Myocyte (in vitro differentiated cells): ENCODE results near the gene RALGAPB. TPM values are rescaled to one million over a fixed set of nuclear protein-coding genes. Genes with fewer than 3 reads are reported as not detected.

Experiments used
- DNase-seq: peaks from one replicate; pipeline ENCODE4 v3.0.0-alpha.2; 2012; ENCODE audit warnings: low read depth
- total RNA-seq: library from RNA; depleted of rRNA; stranded (reverse); fragments of >200 nt; gene quantifications from 2 replicates; pipeline ENCODE4 v1.2.3, GENCODE V29; 2014

Gene RALGAPB
- total RNA-seq, 1 donor from 2014 or later: 24.3 TPM

- peak; percentile 15 for DNase-seq
Measured at GRCh38 chr20:38543014-38543906, 70.6 kb downstream of the RALGAPB start.

- DNase-seq: no peak
Measured at GRCh38 chr20:38545771-38546170, 73.1 kb downstream of the RALGAPB start.

- DNase-seq: no peak
Measured at GRCh38 chr20:38547288-38548085, 74.8 kb downstream of the RALGAPB start.

- no peak for DNase-seq
Measured at GRCh38 chr20:38548356-38549083, 75.9 kb downstream of the RALGAPB start.

GRCh38 chr20:38550274-38550673 lies 77.6 kb downstream of the RALGAPB start:
- DNase-seq: no peak

- DNase-seq: no peak
Measured at GRCh38 chr20:38551056-38551626, 78.5 kb downstream of the RALGAPB start.

GRCh38 chr20:38554986-38555385 lies 82.3 kb downstream of the RALGAPB start:
- no peak for DNase-seq

- DNase-seq: no peak
Measured at GRCh38 chr20:38555395-38555794, 82.8 kb downstream of the RALGAPB start.

- DNase-seq: no peak
Measured at GRCh38 chr20:38557174-38557573, 84.5 kb downstream of the RALGAPB start.

GRCh38 chr20:38558596-38559360 lies 86.1 kb downstream of the RALGAPB start:
- no peak for DNase-seq

GRCh38 chr20:38559764-38560163 lies 87.1 kb downstream of the RALGAPB start:
- DNase-seq: no peak

- no peak for DNase-seq
Measured at GRCh38 chr20:38563802-38564431, 91.3 kb downstream of the RALGAPB start.

- no peak for DNase-seq
Measured at GRCh38 chr20:38564680-38565079, 92.0 kb downstream of the RALGAPB start.

GRCh38 chr20:38566036-38566598 lies 93.5 kb downstream of the RALGAPB start:
- DNase-seq: no peak

- DNase-seq: no peak
Measured at GRCh38 chr20:38569747-38570525, 97.3 kb downstream of the RALGAPB start.

- peak; percentile 84 for DNase-seq
Measured at GRCh38 chr20:38573413-38573812, 100.8 kb downstream of the RALGAPB start.

GRCh38 chr20:38579219-38579910 lies 106.7 kb downstream of the RALGAPB start:
- no peak for DNase-seq

GRCh38 chr20:38579921-38580320 lies 107.3 kb downstream of the RALGAPB start:
- DNase-seq: no peak
